Endothelial cell of umbilical vein (primary cell): ENCODE measurements around the gene HPSE2. TPM values are rescaled to one million over a fixed set of nuclear protein-coding genes. Genes with fewer than 3 reads are reported as not detected.

Experiments used
- BruUV-seq: library from RNA; stranded (reverse); fragments of 400-500 nt; replicated peaks from 2 replicates; lab custom pipeline; 2021; lab: Mats Ljungman, UMichigan
- CTCF ChIA-PET: fragments of 300-600, 350-600 bp; sonication (Branson Sonifier 250); formaldehyde crosslinking; loops from one replicate; lab custom pipeline; 2021; ENCODE audit warnings: antibody characterized with exemption, inconsistent platforms; lab: Charles Lee
- POLR2A ChIA-PET: fragments of 300-600, 350-600 bp; sonication (Branson Sonifier 250); formaldehyde crosslinking; loops from one replicate; lab custom pipeline; 2021; ENCODE audit warnings: antibody characterized with exemption, inconsistent platforms; lab: Charles Lee
- DNase-seq: peaks from one replicate; pipeline ENCODE4 v3.0.0-alpha.2; 2011; ENCODE audit warnings: low read depth, low spot score
- FAIRE-seq: peaks from 2 replicates; lab custom pipeline; 2011; peaks lifted over from hg19 to GRCh38; lab: Jason Lieb, UNC
- H2AFZ ChIP-seq: 2 replicates; pipeline ENCODE4 v1.6.0; 2012; ENCODE audit warnings: low read depth, low read length, control low read depth, inconsistent platforms
- H3K27ac ChIP-seq: 2 replicates; pipeline ENCODE4 v1.5.1; 2011; ENCODE audit warnings: low read depth, mild to moderate bottlenecking, control low read depth, low read length, moderate library complexity; ENCODE audit not compliant: insufficient read depth
- H3K27me3 ChIP-seq, 2 experiments: 2 replicates each; pipeline versions ENCODE4 v1.6.0 to v1.6.1; 2011; ENCODE audit warnings: low read length in 2 of 2, mixed read lengths in 1 of 2; ENCODE audit not compliant: control insufficient read depth in 2 of 2, insufficient read depth in 2 of 2
- H3K36me3 ChIP-seq, 2 experiments: 2 replicates in 1 of 2; 3 replicates in 1 of 2; pipeline ENCODE4 v1.5.1; 2011; ENCODE audit warnings: low read length in 2 of 2, mild to moderate bottlenecking in 1 of 2, moderate library complexity in 1 of 2; ENCODE audit not compliant: control insufficient read depth in 2 of 2, insufficient read depth in 2 of 2; ENCODE audit errors: extremely low read depth in 1 of 2
- H3K4me1 ChIP-seq: 3 replicates; pipeline ENCODE4 v1.5.1; 2011; ENCODE audit warnings: mild to moderate bottlenecking, low read length; ENCODE audit not compliant: control insufficient read depth, insufficient read depth; ENCODE audit errors: extremely low read depth
- H3K4me2 ChIP-seq: 2 replicates; pipeline ENCODE4 v1.6.1; 2011; ENCODE audit warnings: low read length, control low read depth, mixed read lengths; ENCODE audit not compliant: insufficient read depth
- H3K4me3 ChIP-seq, 3 experiments: fragments of 200-600 bp in 1 of 3; sonication (generic), shearing (Covaris generic) in 1 of 3; replicated peaks in 1 of 3; 2 replicates each; pipeline ENCODE4 v1.5.1; 2011 to 2016; ENCODE audit warnings: control low read depth in 3 of 3, low read length in 3 of 3, mild to moderate bottlenecking in 2 of 3, inconsistent platforms in 1 of 3, low read depth in 1 of 3, moderate library complexity in 1 of 3; ENCODE audit not compliant: insufficient read depth in 1 of 3
- H3K79me2 ChIP-seq: 2 replicates; pipeline ENCODE4 v1.6.0; 2012; ENCODE audit warnings: low read length, inconsistent platforms; ENCODE audit not compliant: control insufficient read depth, insufficient read depth
- H3K9ac ChIP-seq: replicated peaks from 2 replicates; pipeline ENCODE3; 2011; ENCODE audit warnings: low read length, control low read depth; ENCODE audit not compliant: insufficient read depth; ENCODE audit errors: extremely low read depth
- H3K9me1 ChIP-seq: replicated peaks from 3 replicates; pipeline ENCODE4 v1.6.0; 2011; ENCODE audit warnings: mild to moderate bottlenecking, low read length; ENCODE audit not compliant: control insufficient read depth, insufficient read depth; ENCODE audit errors: extremely low read depth
- H3K9me3 ChIP-seq: replicated peaks from 2 replicates; pipeline ENCODE4 v1.5.1; 2012; ENCODE audit warnings: low read length, inconsistent platforms; ENCODE audit not compliant: control insufficient read depth, insufficient read depth
- H4K20me1 ChIP-seq: replicated peaks from 2 replicates; pipeline ENCODE3; 2011; ENCODE audit warnings: mild to moderate bottlenecking, low read length; ENCODE audit not compliant: control insufficient read depth, insufficient read depth; ENCODE audit errors: extremely low read depth
- CTCF ChIP-seq, 2 donors: IDR thresholded peaks; 1 replicate in 1 of 2; 2 replicates in 1 of 2; pipeline ENCODE4 v1.5.1; 2011; ENCODE audit warnings: low read length in 2 of 2, mild to moderate bottlenecking in 2 of 2, moderate library complexity in 2 of 2, control low read depth in 1 of 2, inconsistent platforms in 1 of 2, low read depth in 1 of 2; ENCODE audit not compliant: insufficient read depth in 1 of 2; ENCODE audit errors: extremely low read depth in 1 of 2
- EZH2 ChIP-seq: IDR thresholded peaks from 2 replicates; pipeline ENCODE4 v1.6.1; 2012; ENCODE audit warnings: borderline replicate concordance, low read depth, mild to moderate bottlenecking, moderate library complexity, low read length, inconsistent platforms; ENCODE audit not compliant: severe bottlenecking
- FOS ChIP-seq: IDR thresholded peaks from 2 replicates; pipeline ENCODE4 v1.6.1; 2011; ENCODE audit warnings: mild to moderate bottlenecking, low read length, moderate library complexity, borderline replicate concordance; ENCODE audit not compliant: insufficient read depth
- GATA2 ChIP-seq: IDR thresholded peaks from 2 replicates; pipeline ENCODE4 v1.7.0; 2011; ENCODE audit warnings: low read depth, mild to moderate bottlenecking, moderate library complexity, mixed read lengths, low read length; ENCODE audit not compliant: insufficient read length, insufficient read depth
- JUN ChIP-seq: IDR thresholded peaks from 2 replicates; pipeline ENCODE4 v1.6.1; 2011; ENCODE audit warnings: borderline replicate concordance, low read depth; ENCODE audit not compliant: insufficient read length, insufficient read depth
- MAX ChIP-seq: IDR thresholded peaks from 2 replicates; pipeline ENCODE4 v1.6.1; 2011; ENCODE audit not compliant: insufficient read depth, insufficient read length
- MYC ChIP-seq: IDR thresholded peaks from one replicate; pipeline ENCODE4 v1.6.1; 2011; ENCODE audit warnings: mild to moderate bottlenecking, low read depth, low read length
- POLR2A ChIP-seq: IDR thresholded peaks from 2 replicates; pipeline ENCODE4 v1.6.1; 2012; ENCODE audit warnings: low read depth, mild to moderate bottlenecking, control low read depth, low read length
- POLR2AphosphoS5 ChIP-seq: IDR thresholded peaks from 2 replicates; pipeline ENCODE4 v1.6.1; 2012; ENCODE audit warnings: low read depth, mild to moderate bottlenecking, control low read depth, low read length, moderate library complexity; ENCODE audit not compliant: insufficient read depth
- dilution Hi-C: fragments of 300-500 bp; cut with MboI; formaldehyde crosslinking; loops from one replicate; pipeline ENCODE4 v1.15.0; 2019; ENCODE audit warnings: low sequenced_read_pairs; ENCODE audit not compliant: extremely low pct_ligation_motif_present
- intact Hi-C: fragments of 100-400 bp; cut with micrococcal nuclease; formaldehyde crosslinking; loops from one replicate; pipeline ENCODE4 v1.10.0; 2022
- polyA plus RNA-seq, 4 experiments: library from polyadenylated mRNA; depleted of rRNA in 3 of 4; stranded (reverse) in 3 of 4; unstranded in 1 of 4; fragments of >200 nt; gene quantifications; 2 replicates each; pipeline versions ENCODE4 v1.2.1 to v1.2.3, GENCODE V29; 2011 to 2012; ENCODE audit warnings: missing spikeins in 1 of 4
- total RNA-seq: library from RNA; stranded (reverse); gene quantifications from 2 replicates; pipeline ENCODE4 v1.2.3, GENCODE V29; 2021

The HPSE2 gene
- total and polyA plus RNA-seq, 2 donors (not counting 3 experiments of a cell fraction or from before 2014, with no cell fraction given): not detected

GRCh38 chr10:98410135-98410743, 825.4 kb downstream of the HPSE2 start:
- no TSS peak for BruUV-seq
- H3K4me2 ChIP-seq: no peak overlapping the region
- H3K9ac ChIP-seq: no peak overlapping the region
- dilution Hi-C loops: no loop called here
- CTCF ChIA-PET: interaction anchor here (1.0 to 4.0 kb wide), 3 partner anchors 9 to 15 kb away, joined by 3 to 16 read pairs (median 3); no protein-coding TSS in a partner anchor
- H3K27ac ChIP-seq: no peak overlapping the region
- H3K36me3 ChIP-seq: no peaks in the 10 kb centered on the region
- H3K9me3 ChIP-seq: no peaks in the 10 kb centered on the region
- DNase-seq: no peak
- H3K4me1 ChIP-seq: peaks cover 8% of the 10 kb centered on the region
- H3K4me3 ChIP-seq: no peak overlapping the region
- no peak for FAIRE-seq
- H3K9me1 ChIP-seq: no peaks in the 10 kb centered on the region
- no peaks in the 10 kb centered on the region for H4K20me1 ChIP-seq
- no peak for TF ChIP-seq JUN
- TF ChIP-seq FOS: no peak
- no peak for TF ChIP-seq POLR2AphosphoS5
- no peak for TF ChIP-seq MYC
- no peak for TF ChIP-seq CTCF (IDR thresholded peaks at IDR 0.05; ENCODE audit: extremely low read depth in 1 of 2, insufficient read depth in 1 of 2, low read depth in 1 of 2, low read length in 2 of 2)
- no peak for TF ChIP-seq EZH2
- no peak for TF ChIP-seq POLR2A
- no peak for TF ChIP-seq MAX
- no peak for TF ChIP-seq GATA2
- H3K79me2 ChIP-seq: no peaks in the 10 kb centered on the region
- POLR2A ChIA-PET: no interaction called here
- H2AFZ ChIP-seq: no peak overlapping the region
- intact Hi-C loops: no loop called here
- H3K27me3 ChIP-seq: no peaks in the 10 kb centered on the region
